Endometrial microvascular endothelial cells (primary cell): ENCODE data around the gene ORM1. TPM values are rescaled to one million over a fixed set of nuclear protein-coding genes. Genes with fewer than 3 reads are reported as not detected.
"Not testable (repeated sequence)": the region's sequence is repeated elsewhere in the genome, so short reads cannot be mapped to it uniquely, and the experiment has no call there.

Source experiments
- in situ Hi-C: cut with HindIII; loops from 2 replicates; pipeline ENCODE4 v1.10.0; 2017; ENCODE audit warnings: low sequenced_read_pairs, low pct_unique_long_range_greater_than_20kb; ENCODE audit errors: inconsistent ontology term
- total RNA-seq: library from RNA; depleted of rRNA; stranded (reverse); fragments of >200 nt; gene quantifications from one replicate; pipeline ENCODE4 v1.2.3, GENCODE V29; 2015; ENCODE audit errors: inconsistent ontology term

Gene ORM1
- not detected for total RNA-seq

- in situ Hi-C loops: not testable (repeated sequence)
Observed at GRCh38 chr9:114322831-114323531, at the start of gene ORM1. TSS of gene ORM1 (plus strand) at chr9:114323098. CDS start at chr9:114323134, 36 bp downstream.

- in situ Hi-C loops: no loop called here
Observed at GRCh38 chr9:114273461-114273881, 49.4 kb upstream of the ORM1 start.

GRCh38 chr9:114274217-114274616, 48.7 kb upstream of the ORM1 start:
- in situ Hi-C loops: no loop called here

- in situ Hi-C loops: no loop called here
Observed at GRCh38 chr9:114275246-114276004, 47.5 kb upstream of the ORM1 start.

GRCh38 chr9:114276908-114277821, 45.7 kb upstream of the ORM1 start:
- in situ Hi-C loops: no loop called here

GRCh38 chr9:114278356-114278755, 44.5 kb upstream of the ORM1 start:
- in situ Hi-C loops: no loop called here

GRCh38 chr9:114278881-114279570, 43.9 kb upstream of the ORM1 start:
- in situ Hi-C loops: no loop called here

- in situ Hi-C loops: no loop called here
Observed at GRCh38 chr9:114279693-114280092, 43.2 kb upstream of the ORM1 start.

GRCh38 chr9:114280636-114281472, 42.0 kb upstream of the ORM1 start:
- in situ Hi-C loops: no loop called here

DNA sequence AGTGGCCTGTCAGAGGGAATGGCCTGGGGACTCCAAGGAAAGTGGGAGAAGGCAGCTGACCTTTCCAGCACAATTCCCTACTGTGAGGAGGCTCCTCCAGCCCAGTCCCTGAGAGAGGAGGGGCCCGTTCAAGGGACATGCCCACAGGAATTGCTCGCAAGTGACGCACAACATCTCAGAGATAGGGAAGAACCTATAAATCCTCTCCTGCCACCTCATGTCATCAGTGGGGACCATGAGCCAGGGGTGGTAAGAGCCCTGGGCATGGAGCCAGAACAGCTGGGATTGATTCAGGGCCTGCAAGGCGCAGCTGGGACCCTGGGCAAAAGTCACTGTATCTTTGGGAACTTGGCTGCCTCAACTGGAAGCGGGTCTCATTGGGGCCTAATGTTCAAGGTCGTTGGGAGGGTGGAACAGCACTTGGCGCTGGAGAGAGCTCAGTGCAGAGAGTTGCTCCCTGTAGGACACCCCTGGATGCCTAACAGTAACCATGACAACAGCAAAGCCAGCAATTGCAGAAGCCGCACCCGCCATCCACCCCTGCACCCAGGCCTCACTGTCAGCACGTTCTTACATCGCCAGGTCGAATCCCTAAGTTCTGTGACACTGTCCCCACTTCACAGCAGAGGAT, 41.3 kb upstream of the ORM1 start:
- in situ Hi-C loops: no loop called here

- in situ Hi-C loops: no loop called here
Observed at GRCh38 chr9:114282104-114282485, 40.8 kb upstream of the ORM1 start.

GRCh38 chr9:114282507-114282906, 40.4 kb upstream of the ORM1 start:
- in situ Hi-C loops: no loop called here

DNA sequence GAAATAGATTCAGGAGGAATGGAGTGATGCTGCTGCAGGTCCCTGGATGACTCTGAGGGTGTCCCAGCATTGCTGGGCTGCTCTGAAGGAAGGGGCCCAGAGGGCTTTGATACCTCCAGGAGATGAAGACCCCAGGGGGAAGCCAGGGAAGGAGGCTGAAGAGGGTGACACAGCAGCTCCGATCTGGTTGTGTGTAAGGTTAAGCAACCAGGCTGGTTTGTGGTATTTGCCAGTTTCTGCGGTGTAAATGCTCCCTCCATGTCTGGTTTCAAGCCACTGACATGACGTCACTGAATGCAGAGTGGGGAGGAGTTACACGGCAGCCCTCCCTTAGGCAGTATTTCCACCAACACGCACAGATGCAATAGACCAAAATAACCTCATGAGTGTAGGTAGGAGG, 40.0 kb upstream of the ORM1 start:
- in situ Hi-C loops: no loop called here

DNA sequence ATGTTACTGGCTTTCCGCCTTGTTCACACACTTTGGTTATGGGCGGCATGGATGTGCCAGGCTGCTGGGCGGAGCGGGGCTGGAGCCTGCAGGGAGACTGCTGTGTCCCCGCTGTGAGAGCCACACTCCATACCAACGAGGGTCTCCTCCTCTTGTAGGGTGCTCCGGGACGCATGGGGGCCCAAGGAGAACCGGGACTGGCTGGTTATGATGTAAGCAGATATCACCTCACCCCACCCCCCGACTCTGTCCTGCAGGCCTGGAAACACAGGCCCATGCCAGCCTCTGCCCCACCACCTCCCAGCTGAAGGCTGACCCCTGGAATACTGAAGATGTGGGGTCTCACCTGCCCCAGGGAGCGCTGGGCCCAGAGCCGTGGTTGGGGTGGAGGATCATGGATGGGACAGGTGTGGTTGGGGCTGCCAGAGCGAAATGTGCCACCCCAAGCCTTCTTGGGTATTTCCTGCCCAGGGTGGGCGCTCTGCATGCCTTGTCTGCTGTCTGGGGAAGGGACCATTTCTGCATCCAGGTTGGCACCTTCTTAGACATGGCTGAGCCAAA, 39.3 kb upstream of the ORM1 start:
- in situ Hi-C loops: no loop called here

- in situ Hi-C loops: no loop called here
Observed at GRCh38 chr9:114284316-114285060, 38.4 kb upstream of the ORM1 start.

DNA sequence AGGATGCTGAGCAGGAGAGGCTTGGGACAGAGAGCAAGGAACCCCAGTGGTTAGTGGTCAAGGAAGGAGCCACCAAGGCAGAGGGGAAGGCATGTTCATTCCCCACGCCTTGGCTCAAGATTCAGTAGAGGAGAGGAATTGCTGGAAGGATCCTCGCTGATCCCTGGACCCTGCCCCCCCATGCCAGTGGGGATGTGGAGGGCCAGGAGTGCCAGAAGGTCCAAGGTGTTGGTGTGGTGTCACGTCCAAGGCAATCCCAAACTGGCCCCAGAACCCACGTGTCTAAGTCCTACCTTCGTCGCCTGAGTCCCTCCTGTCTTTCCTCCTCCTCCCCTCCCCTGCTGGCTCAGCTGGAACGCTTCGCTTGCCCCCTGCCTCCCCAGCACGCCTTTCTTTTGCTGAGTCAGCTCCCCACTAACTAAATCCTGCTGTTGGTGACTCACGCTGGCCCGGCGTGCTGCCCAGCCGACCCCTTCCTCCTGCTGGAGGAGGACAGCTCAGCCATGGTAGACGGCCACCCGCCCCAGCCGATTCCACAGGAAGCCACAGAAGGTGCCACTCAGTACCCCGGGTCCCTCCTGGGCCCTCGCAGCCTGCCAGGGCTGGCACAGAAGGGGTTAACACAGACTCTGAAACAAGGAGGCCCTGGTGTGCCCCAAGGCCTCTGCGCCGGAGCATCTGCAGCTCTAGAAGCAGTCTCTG, 37.6 kb upstream of the ORM1 start:
- in situ Hi-C loops: no loop called here
